Measurements from ENCODE around the gene ST7. TPM values are rescaled to one million over a fixed set of nuclear protein-coding genes. Genes with fewer than 3 reads are reported as not detected.

The ST7 gene
- polyA plus RNA-seq, 2 of the 4 experiments (the other 2 are of a cell fraction): 16.2 to 26.0 TPM

- 3% methylated on average over 2 of the region's 2 CpGs for WGBS (ENCODE audit: missing lambda C conversion rate)
- CTCF ChIA-PET: interaction anchor here (0.6 to 3.5 kb wide), 19 partner anchors 10 to 264 kb away, joined by 3 to 24 read pairs (median 4); no protein-coding TSS in a partner anchor
- Histone ChIP-seq H3K27ac (no peak overlapping the region; a peak in 1 of 6 replicates), H3K4me1 (peaks cover 74% of the 10 kb centered on the region), H3K4me2 (no peak overlapping the region), H3K4me3 (no peak overlapping the region), H3K9me3 (no peaks in the 10 kb centered on the region)
- DNase-seq (ENCODE audit: low read depth in 1 of 2, low spot score in 1 of 2): peak in 1 of 2 experiments; percentile 69
- TF ChIP-seq SMC3 (IDR thresholded peaks at IDR 0.05) (peak; percentile 74), ATOH8 (CRISPR knock-in tag; IDR thresholded peaks at IDR 0.05; ENCODE audit: low read depth) (no peak), TP53 (CRISPR knock-in tag; IDR thresholded peaks at IDR 0.05) (no peak), RAD21 (conservative IDR thresholded peaks at IDR 0.05 in 1 of 2, IDR thresholded peaks at IDR 0.05 in 1 of 2) (peak; percentile 61 to 70), ESRRA (IDR thresholded peaks at IDR 0.05; ENCODE audit: borderline replicate concordance, low read length) (no peak), SREBF2 (IDR thresholded peaks at IDR 0.05) (no peak), EHF (CRISPR knock-in tag; IDR thresholded peaks at IDR 0.05) (no peak), CTCF (IDR thresholded peaks at IDR 0.05) (peak; percentile 87), ZSCAN20 (CRISPR knock-in tag; IDR thresholded peaks at IDR 0.05) (no peak), CEBPB (IDR thresholded peaks at IDR 0.05) (peak; percentile 77 to 92; a peak in 3 of 4 replicates), E2F6 (IDR thresholded peaks at IDR 0.05; ENCODE audit: borderline replicate concordance, low read depth) (no peak), RNF2 (IDR thresholded peaks at IDR 0.05; ENCODE audit: borderline replicate concordance, low read depth) (no peak), MAFK (IDR thresholded peaks at IDR 0.05; ENCODE audit: partially characterized antibody) (no peak)
- peak; percentile 64 to 71; a peak in 4 of 6 replicates for ATAC-seq
- POLR2A ChIA-PET: interaction anchor here (1.0 kb wide), 2 partner anchors 137 to 174 kb away, joined by 3 read pairs; partner anchors contain the start of gene ST7
- FAIRE-seq: peak; percentile 73
Observed at GRCh38 chr7:117127585-117128168, 174.4 kb downstream of the ST7 start.

- H3K9me3 ChIP-seq: no peaks in the 10 kb centered on the region
- H3K4me3 ChIP-seq: no peak overlapping the region
- FAIRE-seq (no peak), ATAC-seq (no peak), DNase-seq (ENCODE audit: low read depth in 1 of 2, low spot score in 1 of 2) (no peak)
- no peak for TF ChIP-seq SREBF2 (IDR thresholded peaks at IDR 0.05)
- TF ChIP-seq HOXA7 (CRISPR knock-in tag; IDR thresholded peaks at IDR 0.05): no peak
- TF ChIP-seq KDM1A (IDR thresholded peaks at IDR 0.05; ENCODE audit: low read depth): no peak
- no peak for TF ChIP-seq RFX5 (IDR thresholded peaks at IDR 0.05)
- H3K4me1 ChIP-seq: peaks cover 70% of the 10 kb centered on the region
- WGBS (ENCODE audit: missing lambda C conversion rate): 92% methylated on average over 5 of the region's 5 CpGs
- H3K4me2 ChIP-seq: no peak overlapping the region
- H3K27ac ChIP-seq: no peak overlapping the region; a peak in 1 of 6 replicates
- ChIA-PET CTCF (interaction anchor here (1.0 to 1.7 kb wide), 3 partner anchors 11 to 199 kb away, joined by 3 to 10 read pairs (median 3); no protein-coding TSS in a partner anchor), POLR2A (no interaction called here)
Observed at GRCh38 chr7:117129521-117129955, 176.2 kb downstream of the ST7 start.

- Histone ChIP-seq H3K4me2 (no peak overlapping the region), H3K27ac (no peak overlapping the region), H3K9me3 (no peaks in the 10 kb centered on the region), H3K4me3 (no peak overlapping the region), H3K4me1 (peaks cover 65% of the 10 kb centered on the region)
- FAIRE-seq (no peak), DNase-seq (ENCODE audit: low read depth in 1 of 2, low spot score in 1 of 2) (no peak), ATAC-seq (no peak)
- POLR2A ChIA-PET: no interaction called here
- CTCF ChIA-PET: interaction anchor here (1.0 to 1.7 kb wide), 3 partner anchors 12 to 200 kb away, joined by 3 to 10 read pairs (median 3); no protein-coding TSS in a partner anchor
- no peak for TF ChIP-seq MYC (IDR thresholded peaks at IDR 0.05; ENCODE audit: borderline replicate concordance, low read length)
- no peak for TF ChIP-seq JUN (IDR thresholded peaks at IDR 0.05)
- TF ChIP-seq JUNB (IDR thresholded peaks at IDR 0.05): no peak
- no peak for TF ChIP-seq TFCP2L1 (CRISPR knock-in tag; IDR thresholded peaks at IDR 0.05)
- TF ChIP-seq MAFK (IDR thresholded peaks at IDR 0.05; ENCODE audit: partially characterized antibody): peak; percentile 34
- TF ChIP-seq RCOR1 (IDR thresholded peaks at IDR 0.05; ENCODE audit: low read depth, low read length): no peak
- no peak for TF ChIP-seq CHD2 (IDR thresholded peaks at IDR 0.05; ENCODE audit: low read length, partially characterized antibody)
- TF ChIP-seq CBX8 (IDR thresholded peaks at IDR 0.05): no peak
- TF ChIP-seq ATOH8 (CRISPR knock-in tag; IDR thresholded peaks at IDR 0.05; ENCODE audit: low read depth): no peak
- 88% methylated on average over 5 of the region's 5 CpGs for WGBS (ENCODE audit: missing lambda C conversion rate)
Observed at GRCh38 chr7:117130262-117130661, 177.0 kb downstream of the ST7 start.
